Measurements from ENCODE around the gene TBX15. TPM values are rescaled to one million over a fixed set of nuclear protein-coding genes. Genes with fewer than 3 reads are reported as not detected.

The TBX15 gene
- total and polyA plus RNA-seq, 9 of the 15 experiments (the other 6 are each of a cell fraction or from before 2014, with no cell fraction given), result 0.03 to 3.4 (median 2.3) TPM

- TF ChIP-seq, protein P1, sequence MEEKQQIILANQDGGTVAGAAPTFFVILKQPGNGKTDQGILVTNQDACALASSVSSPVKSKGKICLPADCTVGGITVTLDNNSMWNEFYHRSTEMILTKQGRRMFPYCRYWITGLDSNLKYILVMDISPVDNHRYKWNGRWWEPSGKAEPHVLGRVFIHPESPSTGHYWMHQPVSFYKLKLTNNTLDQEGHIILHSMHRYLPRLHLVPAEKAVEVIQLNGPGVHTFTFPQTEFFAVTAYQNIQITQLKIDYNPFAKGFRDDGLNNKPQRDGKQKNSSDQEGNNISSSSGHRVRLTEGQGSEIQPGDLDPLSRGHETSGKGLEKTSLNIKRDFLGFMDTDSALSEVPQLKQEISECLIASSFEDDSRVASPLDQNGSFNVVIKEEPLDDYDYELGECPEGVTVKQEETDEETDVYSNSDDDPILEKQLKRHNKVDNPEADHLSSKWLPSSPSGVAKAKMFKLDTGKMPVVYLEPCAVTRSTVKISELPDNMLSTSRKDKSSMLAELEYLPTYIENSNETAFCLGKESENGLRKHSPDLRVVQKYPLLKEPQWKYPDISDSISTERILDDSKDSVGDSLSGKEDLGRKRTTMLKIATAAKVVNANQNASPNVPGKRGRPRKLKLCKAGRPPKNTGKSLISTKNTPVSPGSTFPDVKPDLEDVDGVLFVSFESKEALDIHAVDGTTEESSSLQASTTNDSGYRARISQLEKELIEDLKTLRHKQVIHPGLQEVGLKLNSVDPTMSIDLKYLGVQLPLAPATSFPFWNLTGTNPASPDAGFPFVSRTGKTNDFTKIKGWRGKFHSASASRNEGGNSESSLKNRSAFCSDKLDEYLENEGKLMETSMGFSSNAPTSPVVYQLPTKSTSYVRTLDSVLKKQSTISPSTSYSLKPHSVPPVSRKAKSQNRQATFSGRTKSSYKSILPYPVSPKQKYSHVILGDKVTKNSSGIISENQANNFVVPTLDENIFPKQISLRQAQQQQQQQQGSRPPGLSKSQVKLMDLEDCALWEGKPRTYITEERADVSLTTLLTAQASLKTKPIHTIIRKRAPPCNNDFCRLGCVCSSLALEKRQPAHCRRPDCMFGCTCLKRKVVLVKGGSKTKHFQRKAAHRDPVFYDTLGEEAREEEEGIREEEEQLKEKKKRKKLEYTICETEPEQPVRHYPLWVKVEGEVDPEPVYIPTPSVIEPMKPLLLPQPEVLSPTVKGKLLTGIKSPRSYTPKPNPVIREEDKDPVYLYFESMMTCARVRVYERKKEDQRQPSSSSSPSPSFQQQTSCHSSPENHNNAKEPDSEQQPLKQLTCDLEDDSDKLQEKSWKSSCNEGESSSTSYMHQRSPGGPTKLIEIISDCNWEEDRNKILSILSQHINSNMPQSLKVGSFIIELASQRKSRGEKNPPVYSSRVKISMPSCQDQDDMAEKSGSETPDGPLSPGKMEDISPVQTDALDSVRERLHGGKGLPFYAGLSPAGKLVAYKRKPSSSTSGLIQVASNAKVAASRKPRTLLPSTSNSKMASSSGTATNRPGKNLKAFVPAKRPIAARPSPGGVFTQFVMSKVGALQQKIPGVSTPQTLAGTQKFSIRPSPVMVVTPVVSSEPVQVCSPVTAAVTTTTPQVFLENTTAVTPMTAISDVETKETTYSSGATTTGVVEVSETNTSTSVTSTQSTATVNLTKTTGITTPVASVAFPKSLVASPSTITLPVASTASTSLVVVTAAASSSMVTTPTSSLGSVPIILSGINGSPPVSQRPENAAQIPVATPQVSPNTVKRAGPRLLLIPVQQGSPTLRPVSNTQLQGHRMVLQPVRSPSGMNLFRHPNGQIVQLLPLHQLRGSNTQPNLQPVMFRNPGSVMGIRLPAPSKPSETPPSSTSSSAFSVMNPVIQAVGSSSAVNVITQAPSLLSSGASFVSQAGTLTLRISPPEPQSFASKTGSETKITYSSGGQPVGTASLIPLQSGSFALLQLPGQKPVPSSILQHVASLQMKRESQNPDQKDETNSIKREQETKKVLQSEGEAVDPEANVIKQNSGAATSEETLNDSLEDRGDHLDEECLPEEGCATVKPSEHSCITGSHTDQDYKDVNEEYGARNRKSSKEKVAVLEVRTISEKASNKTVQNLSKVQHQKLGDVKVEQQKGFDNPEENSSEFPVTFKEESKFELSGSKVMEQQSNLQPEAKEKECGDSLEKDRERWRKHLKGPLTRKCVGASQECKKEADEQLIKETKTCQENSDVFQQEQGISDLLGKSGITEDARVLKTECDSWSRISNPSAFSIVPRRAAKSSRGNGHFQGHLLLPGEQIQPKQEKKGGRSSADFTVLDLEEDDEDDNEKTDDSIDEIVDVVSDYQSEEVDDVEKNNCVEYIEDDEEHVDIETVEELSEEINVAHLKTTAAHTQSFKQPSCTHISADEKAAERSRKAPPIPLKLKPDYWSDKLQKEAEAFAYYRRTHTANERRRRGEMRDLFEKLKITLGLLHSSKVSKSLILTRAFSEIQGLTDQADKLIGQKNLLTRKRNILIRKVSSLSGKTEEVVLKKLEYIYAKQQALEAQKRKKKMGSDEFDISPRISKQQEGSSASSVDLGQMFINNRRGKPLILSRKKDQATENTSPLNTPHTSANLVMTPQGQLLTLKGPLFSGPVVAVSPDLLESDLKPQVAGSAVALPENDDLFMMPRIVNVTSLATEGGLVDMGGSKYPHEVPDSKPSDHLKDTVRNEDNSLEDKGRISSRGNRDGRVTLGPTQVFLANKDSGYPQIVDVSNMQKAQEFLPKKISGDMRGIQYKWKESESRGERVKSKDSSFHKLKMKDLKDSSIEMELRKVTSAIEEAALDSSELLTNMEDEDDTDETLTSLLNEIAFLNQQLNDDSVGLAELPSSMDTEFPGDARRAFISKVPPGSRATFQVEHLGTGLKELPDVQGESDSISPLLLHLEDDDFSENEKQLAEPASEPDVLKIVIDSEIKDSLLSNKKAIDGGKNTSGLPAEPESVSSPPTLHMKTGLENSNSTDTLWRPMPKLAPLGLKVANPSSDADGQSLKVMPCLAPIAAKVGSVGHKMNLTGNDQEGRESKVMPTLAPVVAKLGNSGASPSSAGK (IDR thresholded peaks at IDR 0.05), result no peak
- TF ChIP-seq DMBX1 (CRISPR knock-in tag; IDR thresholded peaks at IDR 0.05; ENCODE audit: borderline replicate concordance) (no peak), TAF15 (IDR thresholded peaks at IDR 0.05; ENCODE audit: low read depth, low read length) (no peak), HDGF (IDR thresholded peaks at IDR 0.05) (no peak), ZNF140 (CRISPR knock-in tag; IDR thresholded peaks at IDR 0.05) (no peak), GATAD2A (IDR thresholded peaks at IDR 0.05) (no peak), C11orf30 (IDR thresholded peaks at IDR 0.05; ENCODE audit: low read depth) (no peak)
Observed at GRCh38 chr1:118905671-118906070, 82.5 kb downstream of the TBX15 start (continued).
